Stimulated activated CD4-positive, alpha-beta T cell treated with anti-CD3 and anti-CD28 coated beads, Interleukin-15, amount 100 ng/mL, for 48 hours (primary cell): ENCODE measurements around the gene EPS15.

ENCODE experiments used
- DNase-seq, 2 donors: peaks; one replicate each; pipeline ENCODE4 v3.0.0-alpha.2; 2020; ENCODE audit warnings: low read depth in 2 of 2

EPS15 gene

GRCh38 chr1:51381964-51382363 lies 137.1 kb downstream of the EPS15 start:
- DNase-seq = no peak

GRCh38 chr1:51380936-51381335 lies 138.1 kb downstream of the EPS15 start:
- DNase-seq = no peak

GRCh38 chr1:51378871-51379270 lies 140.2 kb downstream of the EPS15 start:
- no peak for DNase-seq

- DNase-seq = no peak
These were observed 145.2 kb downstream of the EPS15 start for GRCh38 chr1:51373898-51374297.

- DNase-seq = no peak
These were observed 146.5 kb downstream of the EPS15 start for GRCh38 chr1:51372561-51372960.

GRCh38 chr1:51369171-51369570 lies 149.9 kb downstream of the EPS15 start:
- no peak for DNase-seq

- DNase-seq = no peak
These were observed 153.3 kb downstream of the EPS15 start for GRCh38 chr1:51365774-51366173.

- DNase-seq = no peak
These were observed 159.2 kb downstream of the EPS15 start for GRCh38 chr1:51359879-51360278.

- DNase-seq = no peak
These were observed 163.7 kb downstream of the EPS15 start for GRCh38 chr1:51355382-51355781.

- DNase-seq = no peak
These were observed 164.7 kb downstream of the EPS15 start for GRCh38 chr1:51354416-51354815.

- DNase-seq = no peak
These were observed 167.2 kb downstream of the EPS15 start for GRCh38 chr1:51351907-51352306.

GRCh38 chr1:51349862-51350261 lies 169.2 kb downstream of the EPS15 start:
- DNase-seq = no peak

- no peak for DNase-seq
These were observed 170.9 kb downstream of the EPS15 start for GRCh38 chr1:51348147-51348527.

- DNase-seq = no peak
These were observed 171.5 kb downstream of the EPS15 start for GRCh38 chr1:51347398-51348146.

GRCh38 chr1:51346086-51346942 lies 172.8 kb downstream of the EPS15 start:
- no peak for DNase-seq

- DNase-seq = no peak
These were observed 173.8 kb downstream of the EPS15 start for GRCh38 chr1:51345300-51345687.

GRCh38 chr1:51344602-51345299 lies 174.3 kb downstream of the EPS15 start:
- DNase-seq = no peak

- DNase-seq = no peak
These were observed 174.8 kb downstream of the EPS15 start for GRCh38 chr1:51344276-51344601.

GRCh38 chr1:51343624-51344023 lies 175.4 kb downstream of the EPS15 start:
- DNase-seq = no peak

GRCh38 chr1:51342591-51343206 lies 176.4 kb downstream of the EPS15 start:
- DNase-seq = no peak

GRCh38 chr1:51341876-51342496 lies 177.1 kb downstream of the EPS15 start:
- DNase-seq = no peak

- DNase-seq = no peak
These were observed 178.7 kb downstream of the EPS15 start for GRCh38 chr1:51340380-51340779.
